ENCODE results near the gene PPP1R27.

The PPP1R27 gene

GRCh38 chr17:81804559-81805399 lies 30.1 kb downstream of the PPP1R27 start:
- DNase-seq (ENCODE audit: low read depth): no peak

GRCh38 chr17:81803728-81804558 lies 30.9 kb downstream of the PPP1R27 start, which contains the start of gene GCGR:
TSS of gene GCGR (plus strand) at chr17:81804150. CDS start at chr17:81809019, 4,869 bp downstream.
- DNase-seq (ENCODE audit: low read depth): no peak

GRCh38 chr17:81802856-81803643 lies 31.8 kb downstream of the PPP1R27 start:
- no peak for DNase-seq (ENCODE audit: low read depth)

- DNase-seq (ENCODE audit: low read depth): no peak
Observed at GRCh38 chr17:81802048-81802758, 32.6 kb downstream of the PPP1R27 start.

- DNase-seq (ENCODE audit: low read depth): no peak
Observed at GRCh38 chr17:81801327-81801726, 33.5 kb downstream of the PPP1R27 start.

- DNase-seq (ENCODE audit: low read depth): no peak
Observed at GRCh38 chr17:81794509-81794908, 40.3 kb downstream of the PPP1R27 start.

- no peak for DNase-seq (ENCODE audit: low read depth)
Observed at GRCh38 chr17:81794074-81794476, 40.8 kb downstream of the PPP1R27 start.

- DNase-seq (ENCODE audit: low read depth): no peak
Observed at GRCh38 chr17:81792675-81793615, 41.9 kb downstream of the PPP1R27 start.
